NCI-H82 treated with DMSO at 0.1 percent for 48 hours (cell line): ENCODE results near the gene RPP25.
"Not testable (repeated sequence)": the region's sequence is repeated elsewhere in the genome, so short reads cannot be mapped to it uniquely, and the experiment has no call there.

Experiments
- DNase-seq: peaks from one replicate; lab custom pipeline; 2025; ENCODE audit not compliant: unreplicated experiment; lab: John Stamatoyannopoulos, UW

RPP25 gene

GRCh38 chr15:74924525-74924924 is 32.0 kb downstream of the RPP25 start:
- DNase-seq: no peak

GRCh38 chr15:74920456-74920855 is 36.1 kb downstream of the RPP25 start:
- no peak for DNase-seq

GRCh38 chr15:74917676-74918075 is 38.9 kb downstream of the RPP25 start:
- DNase-seq: no peak

GRCh38 chr15:74913799-74914198 is 42.8 kb downstream of the RPP25 start:
- DNase-seq: not testable (repeated sequence)

- DNase-seq: no peak
Observed at GRCh38 chr15:74913041-74913440, 43.5 kb downstream of the RPP25 start.

- DNase-seq: no peak
Observed at GRCh38 chr15:74908635-74909034, 47.9 kb downstream of the RPP25 start.

- no peak for DNase-seq
Observed at GRCh38 chr15:74907163-74907870, 49.3 kb downstream of the RPP25 start.

- DNase-seq: peak; percentile 49
Observed at GRCh38 chr15:74906450-74907162, 50.0 kb downstream of the RPP25 start, which contains the start of gene FAM219B. TSS of gene FAM219B (minus strand) at chr15:74906851. CDS start at chr15:74906800, 51 bp downstream.

- peak; percentile 39 for DNase-seq
Observed at GRCh38 chr15:74906067-74906449, 50.5 kb downstream of the RPP25 start.
